AG04450 (cell line): Measurements from ENCODE around the gene CD4. TPM values are rescaled to one million over a fixed set of nuclear protein-coding genes. Genes with fewer than 3 reads are reported as not detected.
A peak's percentile ranks its signal among the peaks of the same experiment; 100 is the strongest.
"Not testable (repeated sequence)": the region's sequence is repeated elsewhere in the genome, so short reads cannot be mapped to it uniquely, and the experiment has no call there.

Experiments used
- CTCF ChIA-PET: fragments of 300-600, 350-600 bp; formaldehyde crosslinking; extraction: SDS; loops from one replicate; lab custom pipeline; 2022; ENCODE audit warnings: antibody characterized with exemption, inconsistent platforms; lab: Charles Lee
- POLR2A ChIA-PET: fragments of 350-600 bp; formaldehyde crosslinking; extraction: SDS; loops from one replicate; lab custom pipeline; 2021; ENCODE audit warnings: antibody characterized with exemption, inconsistent platforms; lab: Yijun Ruan, JAX
- DNase-seq: peaks from one replicate; pipeline ENCODE4 v3.0.0-alpha.2; 2011; ENCODE audit warnings: low read depth, low spot score
- H3K27ac ChIP-seq: one replicate; pipeline ENCODE4 v1.5.1; 2012; ENCODE audit warnings: low read depth, low read length, control low read depth
- H3K27me3 ChIP-seq: one replicate; pipeline ENCODE4 v1.6.0; 2012; ENCODE audit warnings: low read length; ENCODE audit not compliant: control insufficient read depth, insufficient read depth
- H3K4me3 ChIP-seq: 2 replicates; pipeline ENCODE4 v1.5.1; 2011; ENCODE audit warnings: mild to moderate bottlenecking, low read depth, low read length, control low read depth
- H3K9me3 ChIP-seq: 2 replicates; pipeline ENCODE4 v1.5.1; 2012; ENCODE audit warnings: low read length; ENCODE audit not compliant: control insufficient read depth, insufficient read depth
- CTCF ChIP-seq: IDR thresholded peaks from 2 replicates; pipeline ENCODE4 v1.5.1; 2011; ENCODE audit warnings: low read depth, low read length, control low read depth, inconsistent platforms
- polyA minus RNA-seq: library from RNA; depleted of rRNA, polyadenylated mRNA; stranded (reverse); fragments of >200 nt; gene quantifications from 2 replicates; pipeline ENCODE4 v1.2.3, GENCODE V29; 2011; rRNA and poly(A)+ RNA removed
- polyA plus RNA-seq: library from polyadenylated mRNA; depleted of rRNA; stranded (reverse); fragments of >200 nt; gene quantifications from 2 replicates; pipeline ENCODE4 v1.2.3, GENCODE V29; 2011; rRNA removed

The CD4 gene
- 24.8 and 24.9 TPM in 2 replicates for polyA plus RNA-seq
- 17.8 and 18.5 TPM in 2 replicates for polyA minus RNA-seq

GRCh38 chr12:6788972-6789924 is at the start of gene CD4:
CD4 (plus strand) TSS chr12:6789528; CDS start chr12:6800139, 10,611 bp downstream.
- ChIA-PET POLR2A (interaction anchor here (1.0 to 1.5 kb wide), 4 partner anchors 22 to 36 kb away, joined by 3 to 8 read pairs (median 3); partner anchors contain the start of genes GPR162 and MLF2), CTCF (interaction anchor here (0.6 to 2.6 kb wide), 5 partner anchors 11 to 232 kb away, joined by 3 to 15 read pairs (median 8); partner anchors contain the start of genes MLF2 and PTMS)
- DNase-seq: no peak
- no peaks in the 10 kb centered on the region for H3K9me3 ChIP-seq
- TF ChIP-seq CTCF: no peak
- no peaks in the 10 kb centered on the region for H3K27me3 ChIP-seq
- H3K27ac ChIP-seq: peak within 1 kb of the TSS; percentile 0
- H3K4me3 ChIP-seq: peak within 1 kb of the TSS; percentile 50

GRCh38 chr12:6742080-6742479 is 47.2 kb upstream of the CD4 start:
- H3K9me3 ChIP-seq, H3K27me3 ChIP-seq, H3K27ac ChIP-seq, DNase-seq, H3K4me3 ChIP-seq: not testable (repeated sequence)
- ChIA-PET CTCF (interaction anchor here (3.8 kb wide), 1 partner anchor 11 kb away, joined by 24 read pairs; the partner anchor contains the start of gene MLF2), POLR2A (interaction anchor here (1.2 kb wide), 1 partner anchor 24 kb away, joined by 3 read pairs; the partner anchor contains the start of gene PTMS)

- no peak for TF ChIP-seq CTCF
- H3K4me3 ChIP-seq: no peak overlapping the region
- DNase-seq: no peak
- no peaks in the 10 kb centered on the region for H3K9me3 ChIP-seq
- H3K27ac ChIP-seq: no peak overlapping the region
- ChIA-PET CTCF (interaction anchor here (0.6 to 3.8 kb wide), 2 partner anchors 10 to 33 kb away, joined by 5 to 24 read pairs; partner anchors contain the start of gene MLF2), POLR2A (interaction anchor here (1.2 kb wide), 1 partner anchor 24 kb away, joined by 3 read pairs; the partner anchor contains the start of gene PTMS)
- H3K27me3 ChIP-seq: no peaks in the 10 kb centered on the region
Measured at GRCh38 chr12:6742834-6743233, 46.5 kb upstream of the CD4 start.

GRCh38 chr12:6743300-6743699 is 46.0 kb upstream of the CD4 start:
- not testable (repeated sequence) for H3K27ac ChIP-seq, H3K27me3 ChIP-seq, H3K4me3 ChIP-seq, DNase-seq, H3K9me3 ChIP-seq
- ChIA-PET POLR2A (interaction anchor here (1.2 kb wide), 1 partner anchor 23 kb away, joined by 3 read pairs; the partner anchor contains the start of gene PTMS), CTCF (interaction anchor here (0.6 to 3.8 kb wide), 2 partner anchors 10 to 33 kb away, joined by 5 to 24 read pairs; partner anchors contain the start of gene MLF2)

- no peak overlapping the region for H3K27ac ChIP-seq
- POLR2A ChIA-PET: interaction anchor here (0.6 to 1.1 kb wide), 2 partner anchors 10 to 57 kb away, joined by 4 to 6 read pairs; partner anchors contain the start of gene ZNF384
- H3K9me3 ChIP-seq: no peaks in the 10 kb centered on the region; the same call in 1 of the 2 replicates
- TF ChIP-seq CTCF: no peak
- no peaks in the 10 kb centered on the region for H3K27me3 ChIP-seq
- no peak for DNase-seq
- H3K4me3 ChIP-seq: no peak overlapping the region
- CTCF ChIA-PET: interaction anchor here (3.8 kb wide), 1 partner anchor 7 kb away, joined by 24 read pairs; the partner anchor contains the start of gene MLF2
Measured at GRCh38 chr12:6745741-6746525, 43.4 kb upstream of the CD4 start.
